Nephron (organoid): ENCODE results near the gene NCOA3.

Experiments used
- H3K27ac Mint-ChIP-seq, 3 experiments: 2 replicates each; pipeline ENCODE4 v1.8.0; 2020; ENCODE audit warnings: mixed read lengths in 3 of 3, mild to moderate bottlenecking in 2 of 3, moderate library complexity in 1 of 3
- H3K27me3 Mint-ChIP-seq: 2 replicates; pipeline ENCODE4 v1.8.0; 2021; ENCODE audit warnings: low read depth, mild to moderate bottlenecking, moderate library complexity, mixed read lengths
- H3K36me3 Mint-ChIP-seq: 2 replicates; pipeline ENCODE4 v1.8.0; 2020; ENCODE audit warnings: low read depth, mixed read lengths
- H3K4me1 Mint-ChIP-seq: 2 replicates; pipeline ENCODE4 v1.8.0; 2020; ENCODE audit warnings: mixed read lengths
- H3K4me3 Mint-ChIP-seq, 3 experiments: 2 replicates each; pipeline ENCODE4 v1.8.0; 2020; ENCODE audit warnings: mild to moderate bottlenecking in 3 of 3, mixed read lengths in 3 of 3, moderate library complexity in 2 of 3
- H3K9me3 Mint-ChIP-seq: 2 replicates; pipeline ENCODE4 v1.8.0; 2020; ENCODE audit warnings: mixed read lengths
- TF ChIP-seq, protein P1 (sequence below), 3 experiments: fragments of 200-600 bp; sonication (generic); IDR thresholded peaks; one replicate each; pipeline ENCODE4 v1.5.0; 2021; ENCODE audit warnings: antibody characterized with exemption in 3 of 3; ENCODE audit not compliant: unreplicated experiment in 3 of 3

Gene NCOA3

GRCh38 chr20:47662483-47663353, 161.0 kb downstream of the NCOA3 start:
- Mint-ChIP-seq H3K4me1 (peaks cover 12% of the 10 kb centered on the region), H3K27me3 (peaks cover 3% of the 10 kb centered on the region), H3K9me3 (no peaks in the 10 kb centered on the region), H3K27ac (no peak overlapping the region), H3K4me3 (no peak overlapping the region), H3K36me3 (peaks cover 31% of the 10 kb centered on the region)
- TF ChIP-seq, protein P1, sequence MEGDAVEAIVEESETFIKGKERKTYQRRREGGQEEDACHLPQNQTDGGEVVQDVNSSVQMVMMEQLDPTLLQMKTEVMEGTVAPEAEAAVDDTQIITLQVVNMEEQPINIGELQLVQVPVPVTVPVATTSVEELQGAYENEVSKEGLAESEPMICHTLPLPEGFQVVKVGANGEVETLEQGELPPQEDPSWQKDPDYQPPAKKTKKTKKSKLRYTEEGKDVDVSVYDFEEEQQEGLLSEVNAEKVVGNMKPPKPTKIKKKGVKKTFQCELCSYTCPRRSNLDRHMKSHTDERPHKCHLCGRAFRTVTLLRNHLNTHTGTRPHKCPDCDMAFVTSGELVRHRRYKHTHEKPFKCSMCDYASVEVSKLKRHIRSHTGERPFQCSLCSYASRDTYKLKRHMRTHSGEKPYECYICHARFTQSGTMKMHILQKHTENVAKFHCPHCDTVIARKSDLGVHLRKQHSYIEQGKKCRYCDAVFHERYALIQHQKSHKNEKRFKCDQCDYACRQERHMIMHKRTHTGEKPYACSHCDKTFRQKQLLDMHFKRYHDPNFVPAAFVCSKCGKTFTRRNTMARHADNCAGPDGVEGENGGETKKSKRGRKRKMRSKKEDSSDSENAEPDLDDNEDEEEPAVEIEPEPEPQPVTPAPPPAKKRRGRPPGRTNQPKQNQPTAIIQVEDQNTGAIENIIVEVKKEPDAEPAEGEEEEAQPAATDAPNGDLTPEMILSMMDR (IDR thresholded peaks at IDR 0.05; ENCODE audit: unreplicated experiment in 3 of 3), result no peak

DNA sequence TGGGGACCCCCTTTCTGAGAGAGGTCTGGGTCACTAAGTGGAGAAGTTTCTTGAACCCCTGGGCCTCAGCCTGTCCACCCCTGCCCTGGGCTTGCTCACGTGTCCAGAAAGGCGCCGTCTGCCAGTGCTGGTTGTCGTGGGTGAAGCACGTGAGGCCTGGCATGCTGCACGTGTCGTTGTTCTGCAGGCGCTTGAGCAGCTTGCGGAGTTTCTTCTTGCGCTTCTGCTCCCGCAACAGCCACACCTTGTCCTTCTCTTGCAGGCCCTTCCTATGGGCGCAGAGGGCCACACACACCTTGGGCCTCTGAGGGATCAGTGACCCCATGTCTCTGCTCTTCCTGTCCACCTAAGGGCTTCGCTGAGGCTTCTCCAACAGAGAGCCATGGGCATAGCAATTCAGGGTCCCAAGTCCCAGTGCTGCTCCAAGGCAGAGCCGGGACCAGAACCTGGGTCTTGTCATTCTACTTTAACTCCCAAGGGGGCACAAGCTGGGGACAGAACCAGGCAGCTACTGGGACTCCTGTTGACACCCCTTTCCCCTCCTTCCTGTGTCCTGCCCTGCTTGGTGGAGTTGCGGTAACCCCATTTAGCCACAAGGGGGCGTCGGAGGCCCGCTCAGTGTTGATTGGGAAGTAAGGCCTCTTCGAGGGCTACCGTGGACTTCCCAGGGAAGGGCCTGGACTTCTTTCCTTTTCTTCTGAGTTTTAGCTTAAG, 161.8 kb downstream of the NCOA3 start:
- H3K27me3 Mint-ChIP-seq, result peaks cover 3% of the 10 kb centered on the region
- TF ChIP-seq, protein P1 (IDR thresholded peaks at IDR 0.05; ENCODE audit: unreplicated experiment in 3 of 3), result peak; percentile 93 to 96 (median 96)
- no peak overlapping the region for H3K27ac Mint-ChIP-seq
- no peak overlapping the region for H3K4me3 Mint-ChIP-seq
- no peaks in the 10 kb centered on the region for H3K9me3 Mint-ChIP-seq
- H3K36me3 Mint-ChIP-seq, result peaks cover 24% of the 10 kb centered on the region
- peaks cover 12% of the 10 kb centered on the region for H3K4me1 Mint-ChIP-seq

- H3K4me3 Mint-ChIP-seq, result no peak overlapping the region
- H3K36me3 Mint-ChIP-seq, result peaks cover 28% of the 10 kb centered on the region
- peaks cover 3% of the 10 kb centered on the region for H3K27me3 Mint-ChIP-seq
- peaks cover 12% of the 10 kb centered on the region for H3K4me1 Mint-ChIP-seq
- TF ChIP-seq, protein P1 (IDR thresholded peaks at IDR 0.05; ENCODE audit: unreplicated experiment in 3 of 3), result no peak
- no peaks in the 10 kb centered on the region for H3K9me3 Mint-ChIP-seq
- H3K27ac Mint-ChIP-seq, result no peak overlapping the region
Measured at GRCh38 chr20:47664068-47664437, 162.4 kb downstream of the NCOA3 start.

GRCh38 chr20:47664744-47665143, 163.1 kb downstream of the NCOA3 start:
- peaks cover 12% of the 10 kb centered on the region for H3K4me1 Mint-ChIP-seq
- peaks cover 3% of the 10 kb centered on the region for H3K27me3 Mint-ChIP-seq
- TF ChIP-seq, protein P1 (IDR thresholded peaks at IDR 0.05; ENCODE audit: unreplicated experiment in 3 of 3), result no peak
- peaks cover 35% of the 10 kb centered on the region for H3K36me3 Mint-ChIP-seq
- H3K9me3 Mint-ChIP-seq, result no peaks in the 10 kb centered on the region
- H3K4me3 Mint-ChIP-seq, result no peak overlapping the region
- H3K27ac Mint-ChIP-seq, result no peak overlapping the region

DNA sequence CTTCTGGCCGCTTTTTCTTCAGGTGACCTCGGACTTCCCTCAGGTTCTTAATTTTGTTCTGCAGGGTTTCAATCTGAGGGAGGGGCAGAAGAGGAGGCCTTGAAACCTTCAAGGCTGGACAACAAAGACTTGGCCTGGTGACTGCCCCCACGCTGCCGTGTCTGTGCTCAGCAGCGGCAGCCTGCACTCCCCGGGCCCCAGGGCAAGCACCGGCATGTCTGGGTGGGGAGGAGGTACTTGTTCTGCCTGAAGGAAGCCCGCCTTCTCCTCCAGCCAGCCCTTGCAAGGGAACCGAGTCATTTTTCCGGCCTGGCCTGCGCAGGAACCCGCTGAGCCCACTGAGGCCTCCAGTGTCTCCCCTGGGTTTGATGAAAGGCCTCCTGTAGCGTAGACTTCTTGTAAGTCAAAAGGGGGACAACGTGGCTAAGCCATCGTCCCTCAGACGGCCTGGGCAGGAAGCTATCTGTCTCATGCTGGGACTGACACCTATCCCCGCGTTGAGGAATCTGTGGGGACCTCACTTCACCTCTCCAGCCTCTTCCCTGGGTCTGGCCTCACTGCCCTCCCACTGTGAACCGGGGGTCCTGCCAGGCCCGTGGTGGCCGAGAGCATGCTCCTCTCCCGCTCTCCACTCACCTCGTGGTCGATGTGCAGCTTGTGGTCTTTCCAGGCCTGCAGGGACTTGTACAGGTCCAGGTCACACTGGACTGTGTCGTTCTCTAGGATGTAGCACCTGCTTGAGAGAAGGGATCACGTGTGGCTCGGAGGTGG, 163.7 kb downstream of the NCOA3 start:
- Mint-ChIP-seq H3K27me3 (peaks cover 3% of the 10 kb centered on the region), H3K9me3 (no peaks in the 10 kb centered on the region), H3K27ac (peak overlapping the region in 1 of 3 experiments; percentile 22), H3K36me3 (peaks cover 31% of the 10 kb centered on the region), H3K4me3 (no peak overlapping the region), H3K4me1 (peaks cover 12% of the 10 kb centered on the region)
- TF ChIP-seq, protein P1 (IDR thresholded peaks at IDR 0.05; ENCODE audit: unreplicated experiment in 3 of 3), result no peak
